ENCODE data around the gene FAR2.

- TF ChIP-seq CTCF (IDR thresholded peaks at IDR 0.05; ENCODE audit: insufficient read depth, low read length, poor library complexity, severe bottlenecking) (no peak), EZH2phosphoT487 (conservative IDR thresholded peaks at IDR 0.05; ENCODE audit: low read length) (no peak)
Observed at GRCh38 chr12:29269706-29270408, 120.8 kb downstream of the FAR2 start.

Measured in SU-DHL-6 (cell line).